Activated T-helper 2 cell treated with anti-CD3 and anti-CD28 coated beads, Interferon-gamma antibody, Interleukin-2, Interleukin-4, amounts not matched to agents 10 μg/mL and 5 μg/mL and 100 μg/mL, durations not matched to agents 14 hours and 24 hours and 36 hours (primary cell): ENCODE measurements around the gene MUC3A. TPM values are rescaled to one million over a fixed set of nuclear protein-coding genes. Genes with fewer than 3 reads are reported as not detected.
"Not testable (repeated sequence)": the region's sequence is repeated elsewhere in the genome, so short reads cannot be mapped to it uniquely, and the experiment has no call there.

Experiments
- DNase-seq: peaks from one replicate; pipeline ENCODE4 v3.0.0; 2021; ENCODE audit warnings: low spot score
- H3K27ac Mint-ChIP-seq: one replicate; pipeline ENCODE4 v1.8.0; 2021; ENCODE audit warnings: mixed read lengths
- H3K27me3 Mint-ChIP-seq: one replicate; pipeline ENCODE4 v1.8.0; 2021; ENCODE audit warnings: low read depth, mixed read lengths
- H3K36me3 Mint-ChIP-seq: one replicate; pipeline ENCODE4 v1.8.0; 2021; ENCODE audit warnings: low read depth, mixed read lengths
- H3K4me1 Mint-ChIP-seq: one replicate; pipeline ENCODE4 v1.8.0; 2021; ENCODE audit warnings: low read depth, mixed read lengths
- H3K4me3 Mint-ChIP-seq: one replicate; pipeline ENCODE4 v1.8.0; 2021; ENCODE audit warnings: low read depth, mild to moderate bottlenecking, moderate library complexity, mixed read lengths
- H3K9me3 Mint-ChIP-seq: one replicate; pipeline ENCODE4 v1.8.0; 2021; ENCODE audit warnings: mixed read lengths
- intact Hi-C: fragments of 100-400 bp; cut with micrococcal nuclease; formaldehyde crosslinking; loops from one replicate; pipeline ENCODE4 v1.15.1; 2023
- total RNA-seq: library from RNA; stranded (reverse); gene quantifications from 2 replicates; pipeline ENCODE4 v1.2.3, GENCODE V29; 2022

MUC3A gene
- total RNA-seq, 1 donor from 2014 or later = 0.11 TPM

GRCh38 chr7:100985033-100985797, 35.9 kb downstream of the MUC3A start:
- H3K9me3 Mint-ChIP-seq, intact Hi-C loops, H3K27ac Mint-ChIP-seq, H3K27me3 Mint-ChIP-seq, H3K36me3 Mint-ChIP-seq, DNase-seq, H3K4me1 Mint-ChIP-seq, H3K4me3 Mint-ChIP-seq: not testable (repeated sequence)

- no peaks in the 10 kb centered on the region for H3K4me1 Mint-ChIP-seq
- intact Hi-C loops = no loop called here
- H3K9me3 Mint-ChIP-seq = no peaks in the 10 kb centered on the region
- H3K27me3 Mint-ChIP-seq = no peaks in the 10 kb centered on the region
- no peak overlapping the region for H3K4me3 Mint-ChIP-seq
- no peak overlapping the region for H3K27ac Mint-ChIP-seq
- H3K36me3 Mint-ChIP-seq = no peaks in the 10 kb centered on the region
- DNase-seq = no peak
Measured at GRCh38 chr7:100991631-100992030, 42.3 kb downstream of the MUC3A start.

- H3K27me3 Mint-ChIP-seq, H3K4me1 Mint-ChIP-seq, H3K36me3 Mint-ChIP-seq, H3K9me3 Mint-ChIP-seq, DNase-seq, H3K27ac Mint-ChIP-seq, intact Hi-C loops, H3K4me3 Mint-ChIP-seq: not testable (repeated sequence)
Measured at GRCh38 chr7:100992280-100992679, 42.9 kb downstream of the MUC3A start.

- H3K27me3 Mint-ChIP-seq, H3K9me3 Mint-ChIP-seq, H3K36me3 Mint-ChIP-seq, H3K4me3 Mint-ChIP-seq, H3K4me1 Mint-ChIP-seq, intact Hi-C loops, DNase-seq, H3K27ac Mint-ChIP-seq: not testable (repeated sequence)
Measured at GRCh38 chr7:100994671-100995070, 45.3 kb downstream of the MUC3A start.

- H3K4me3 Mint-ChIP-seq, H3K9me3 Mint-ChIP-seq, H3K27me3 Mint-ChIP-seq, H3K36me3 Mint-ChIP-seq, intact Hi-C loops, H3K4me1 Mint-ChIP-seq, H3K27ac Mint-ChIP-seq, DNase-seq: not testable (repeated sequence)
Measured at GRCh38 chr7:100998530-100998929, 49.2 kb downstream of the MUC3A start.

GRCh38 chr7:100999334-100999733, 50.0 kb downstream of the MUC3A start:
- H3K4me3 Mint-ChIP-seq, intact Hi-C loops, H3K27ac Mint-ChIP-seq, H3K36me3 Mint-ChIP-seq, H3K9me3 Mint-ChIP-seq, H3K4me1 Mint-ChIP-seq, DNase-seq, H3K27me3 Mint-ChIP-seq: not testable (repeated sequence)

DNA sequence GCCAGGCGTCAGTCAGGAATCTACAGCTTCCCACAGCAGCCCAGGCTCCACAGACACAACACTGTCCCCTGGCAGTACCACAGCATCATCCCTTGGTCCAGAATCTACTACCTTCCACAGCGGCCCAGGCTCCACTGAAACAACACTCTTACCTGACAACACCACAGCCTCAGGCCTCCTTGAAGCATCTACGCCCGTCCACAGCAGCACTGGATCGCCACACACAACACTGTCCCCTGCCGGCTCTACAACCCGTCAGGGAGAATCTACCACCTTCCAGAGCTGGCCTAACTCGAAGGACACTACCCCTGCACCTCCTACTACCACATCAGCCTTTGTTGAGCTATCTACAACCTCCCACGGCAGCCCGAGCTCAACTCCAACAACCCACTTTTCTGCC, 50.7 kb downstream of the MUC3A start:
- H3K9me3 Mint-ChIP-seq, intact Hi-C loops, H3K4me1 Mint-ChIP-seq, H3K27ac Mint-ChIP-seq, H3K4me3 Mint-ChIP-seq, H3K36me3 Mint-ChIP-seq, DNase-seq, H3K27me3 Mint-ChIP-seq: not testable (repeated sequence)

GRCh38 chr7:101002333-101002732, 53.0 kb downstream of the MUC3A start:
- H3K9me3 Mint-ChIP-seq, H3K4me1 Mint-ChIP-seq, H3K27me3 Mint-ChIP-seq, H3K4me3 Mint-ChIP-seq, DNase-seq, intact Hi-C loops, H3K27ac Mint-ChIP-seq, H3K36me3 Mint-ChIP-seq: not testable (repeated sequence)

- H3K27me3 Mint-ChIP-seq, H3K27ac Mint-ChIP-seq, DNase-seq, intact Hi-C loops, H3K36me3 Mint-ChIP-seq, H3K4me1 Mint-ChIP-seq, H3K9me3 Mint-ChIP-seq, H3K4me3 Mint-ChIP-seq: not testable (repeated sequence)
Measured at GRCh38 chr7:101007361-101007760, 58.0 kb downstream of the MUC3A start.

- Mint-ChIP-seq H3K4me3 (no peak overlapping the region), H3K4me1 (no peaks in the 10 kb centered on the region), H3K27me3 (no peaks in the 10 kb centered on the region), H3K27ac (no peak overlapping the region), H3K9me3 (no peaks in the 10 kb centered on the region), H3K36me3 (peaks cover 5% of the 10 kb centered on the region)
- intact Hi-C loops = no loop called here
- no peak for DNase-seq
Measured at GRCh38 chr7:101009629-101010028, 60.3 kb downstream of the MUC3A start.

GRCh38 chr7:101012931-101013330, 63.6 kb downstream of the MUC3A start:
- DNase-seq = no peak
- Mint-ChIP-seq H3K4me1 (peaks cover 11% of the 10 kb centered on the region), H3K9me3 (no peaks in the 10 kb centered on the region), H3K27me3 (no peaks in the 10 kb centered on the region), H3K36me3 (peaks cover 5% of the 10 kb centered on the region), H3K4me3 (no peak overlapping the region), H3K27ac (no peak overlapping the region)
- intact Hi-C loops = no loop called here

DNA sequence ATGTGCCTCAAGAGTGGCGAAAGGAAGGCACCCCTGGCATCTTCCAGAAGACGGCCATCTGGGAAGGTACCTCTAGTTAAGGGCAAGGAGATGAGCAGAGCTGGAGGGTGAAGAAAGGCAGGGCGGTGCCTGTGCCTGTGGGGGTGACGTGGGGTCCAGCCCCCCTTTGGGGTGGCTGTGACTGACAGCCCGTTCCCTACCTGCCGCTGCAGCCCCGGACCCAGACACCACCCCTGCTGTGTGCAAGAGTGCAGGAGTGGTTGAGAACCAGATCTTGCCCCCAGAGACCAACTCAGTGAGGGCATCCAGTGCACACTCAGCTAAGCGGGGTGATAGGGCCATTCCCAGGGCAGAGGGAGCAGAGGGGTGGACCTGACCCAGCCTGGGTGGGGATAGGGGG, 66.3 kb downstream of the MUC3A start:
- DNase-seq = no peak
- Mint-ChIP-seq H3K4me1 (peaks cover 17% of the 10 kb centered on the region), H3K36me3 (peaks cover 5% of the 10 kb centered on the region), H3K27me3 (peaks cover 2% of the 10 kb centered on the region), H3K27ac (peak overlapping the region; percentile 31), H3K4me3 (peak overlapping the region; percentile 86), H3K9me3 (no peaks in the 10 kb centered on the region)
- intact Hi-C loops = no loop called here

- H3K36me3 Mint-ChIP-seq = no peaks in the 10 kb centered on the region
- H3K4me3 Mint-ChIP-seq = peak overlapping the region; percentile 86
- DNase-seq = peak; percentile 67
- peaks cover 17% of the 10 kb centered on the region for H3K4me1 Mint-ChIP-seq
- intact Hi-C loops = loop anchor here (1.0 kb wide), 1 partner anchor 128 kb away; the partner anchor contains the start of gene UFSP1
- no peaks in the 10 kb centered on the region for H3K9me3 Mint-ChIP-seq
- H3K27me3 Mint-ChIP-seq = peaks cover 7% of the 10 kb centered on the region
- H3K27ac Mint-ChIP-seq = peak overlapping the region; percentile 88
Measured at GRCh38 chr7:101017064-101017777, 67.9 kb downstream of the MUC3A start.
